ENCODE measurements around the gene BASP1.
"Not testable (repeated sequence)": the region's sequence is repeated elsewhere in the genome, so short reads cannot be mapped to it uniquely, and the experiment has no call there.

Gene BASP1

GRCh38 chr5:17294639-17295311, 77.3 kb downstream of the BASP1 start:
- DNase-seq: no peak

DNA sequence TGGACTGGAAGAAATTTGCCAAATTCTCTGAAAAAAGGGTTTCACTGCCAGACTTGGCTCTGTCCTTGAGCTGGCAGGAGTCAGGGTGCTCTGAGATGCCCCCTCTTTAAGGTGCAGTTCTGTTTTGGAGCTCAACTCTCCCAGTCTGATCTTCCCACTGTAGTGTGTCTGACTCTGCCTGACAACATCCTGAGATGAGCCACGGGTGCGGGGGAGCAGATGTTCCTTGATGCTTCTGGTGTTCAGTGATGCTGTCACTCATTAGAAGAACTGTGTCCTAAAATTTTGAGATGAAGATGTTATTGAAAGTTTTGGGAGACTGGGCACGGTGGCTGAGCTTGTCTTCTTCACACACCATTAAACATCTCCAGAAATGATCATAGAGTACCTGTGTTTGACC, 78.2 kb downstream of the BASP1 start:
- no peak for DNase-seq

- no peak for DNase-seq
These were observed 84.7 kb downstream of the BASP1 start for GRCh38 chr5:17302106-17302505.

DNA sequence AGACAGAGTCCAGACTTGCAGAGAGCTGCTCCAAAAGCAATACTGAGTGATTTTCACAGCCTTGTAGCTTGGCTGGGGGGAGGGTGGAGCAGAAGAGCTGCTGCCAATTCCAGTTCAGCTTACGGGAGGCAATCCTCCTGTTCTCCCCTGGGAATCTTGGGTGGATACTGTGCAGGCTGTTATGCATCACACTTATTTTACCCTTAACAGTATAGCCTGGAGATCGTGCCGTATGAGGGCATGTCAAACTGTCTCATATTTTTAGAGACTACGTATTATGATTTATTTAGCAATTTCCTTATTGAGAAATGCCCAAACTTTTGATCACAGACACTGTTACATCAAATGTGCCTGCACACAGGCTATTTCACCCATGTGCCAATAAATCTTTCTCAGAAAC, 85.2 kb downstream of the BASP1 start:
- no peak for DNase-seq

- no peak for DNase-seq
These were observed 86.9 kb downstream of the BASP1 start for GRCh38 chr5:17304282-17304681.

- DNase-seq: no peak
These were observed 87.6 kb downstream of the BASP1 start for GRCh38 chr5:17305017-17305416.

DNA sequence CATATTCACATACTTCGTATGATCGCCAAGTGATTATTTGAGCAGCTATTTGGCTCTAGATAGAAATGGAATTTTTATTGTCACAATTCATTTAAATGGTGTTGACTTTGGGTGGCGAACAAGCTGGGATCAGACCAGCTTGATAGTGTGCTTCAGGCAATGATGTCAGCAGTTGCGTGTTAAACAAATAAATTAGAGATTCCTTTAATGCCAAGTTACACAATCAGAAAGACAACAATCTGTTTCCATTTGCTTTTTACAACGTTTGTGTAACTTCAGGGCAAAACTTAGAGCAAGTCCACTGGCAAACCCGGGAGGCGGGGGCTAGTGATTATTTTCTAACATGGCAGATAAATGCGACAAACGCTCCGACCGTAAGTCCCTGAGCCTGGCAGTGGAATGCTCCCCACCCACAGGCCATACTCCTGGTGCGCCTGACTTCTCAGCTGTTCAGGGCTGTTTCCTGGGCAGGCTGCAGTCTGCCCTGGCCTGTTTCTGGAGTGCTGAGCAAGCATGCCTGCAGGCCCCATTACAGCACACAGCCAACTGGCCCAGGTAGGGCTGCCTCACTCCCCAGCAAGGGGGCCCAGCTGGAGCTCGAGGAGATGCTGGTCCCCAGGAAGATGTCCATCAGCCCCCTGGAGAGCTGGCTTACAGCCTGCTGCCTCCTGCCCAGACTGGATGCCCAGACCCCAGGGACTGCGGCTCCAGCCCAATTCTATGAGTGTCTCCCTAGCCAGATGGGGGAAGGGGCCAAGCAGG, 88.7 kb downstream of the BASP1 start:
- no peak for DNase-seq

- DNase-seq: no peak
These were observed 89.3 kb downstream of the BASP1 start for GRCh38 chr5:17306726-17307091.

- DNase-seq: not testable (repeated sequence)
These were observed 90.0 kb downstream of the BASP1 start for GRCh38 chr5:17307440-17307839.

- DNase-seq: no peak
These were observed 91.1 kb downstream of the BASP1 start for GRCh38 chr5:17308326-17309065.

GRCh38 chr5:17309462-17309861, 92.0 kb downstream of the BASP1 start:
- no peak for DNase-seq

DNA sequence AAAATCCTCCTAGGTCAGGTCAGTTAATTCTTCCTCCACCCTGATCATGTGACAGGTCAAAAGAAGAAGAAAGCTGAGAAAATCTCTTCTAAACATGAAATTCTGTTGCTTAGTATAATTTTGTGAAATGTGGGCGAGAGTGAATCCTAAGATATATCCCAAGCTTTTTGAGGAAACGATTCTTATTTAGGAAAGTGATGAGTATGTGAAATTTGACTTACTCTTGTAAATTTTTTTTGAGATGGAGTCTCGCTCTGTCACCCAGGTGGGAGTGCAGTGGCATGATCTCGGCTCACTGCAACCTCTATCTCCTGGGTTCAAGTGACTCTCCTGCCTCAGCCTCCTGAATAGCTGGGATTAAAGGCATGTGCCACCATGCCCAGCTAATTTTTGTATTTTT, 93.1 kb downstream of the BASP1 start:
- not testable (repeated sequence) for DNase-seq

DNA sequence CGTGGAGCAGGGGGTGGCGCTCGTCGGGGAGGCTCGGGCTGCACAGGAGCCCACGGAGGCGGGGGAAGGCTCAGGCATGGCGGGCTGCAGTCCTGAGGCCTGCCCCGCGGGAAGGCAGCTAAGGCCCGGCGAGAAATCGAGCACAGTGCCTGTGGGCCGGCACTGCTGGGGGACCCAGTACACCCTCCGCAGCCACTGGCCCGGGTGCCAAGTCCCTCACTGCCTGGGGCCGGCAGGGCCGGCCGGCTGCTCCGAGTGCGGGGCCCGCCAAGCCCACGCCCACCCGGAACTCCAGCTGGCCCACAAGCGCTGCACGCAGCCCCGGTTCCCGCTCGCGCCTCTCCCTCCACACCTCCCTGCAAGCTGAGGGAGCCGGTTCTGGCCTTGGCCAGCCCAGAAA, 94.4 kb downstream of the BASP1 start:
- not testable (repeated sequence) for DNase-seq

DNA sequence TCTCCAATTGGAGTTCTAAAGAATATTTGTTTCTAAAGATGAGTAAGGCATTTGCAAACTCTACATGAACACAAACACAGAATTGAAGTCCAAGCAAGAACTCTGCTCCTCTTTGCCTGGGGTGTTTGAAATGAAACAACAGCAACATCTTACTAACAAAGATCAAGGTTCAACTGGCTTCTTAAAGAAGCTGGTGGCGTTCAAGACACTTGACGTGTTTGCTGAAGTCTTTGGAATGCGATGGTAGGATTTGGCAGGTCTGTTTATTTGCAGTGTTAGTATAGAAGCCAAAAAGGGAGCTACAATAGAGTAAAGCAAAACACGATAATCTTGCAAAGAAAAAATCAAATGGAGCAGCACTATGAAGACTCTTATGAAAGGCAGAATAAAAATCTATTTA, 94.9 kb downstream of the BASP1 start:
- no peak for DNase-seq

GRCh38 chr5:17314907-17315471, 97.6 kb downstream of the BASP1 start:
- DNase-seq: no peak

GRCh38 chr5:17315710-17316221, 98.3 kb downstream of the BASP1 start:
- DNase-seq: no peak

GRCh38 chr5:17316970-17317459, 99.6 kb downstream of the BASP1 start:
- peak; percentile 0 for DNase-seq

- no peak for DNase-seq
These were observed 100.0 kb downstream of the BASP1 start for GRCh38 chr5:17317473-17317872.

GRCh38 chr5:17319095-17319494, 101.7 kb downstream of the BASP1 start:
- DNase-seq: not testable (repeated sequence)

DNA sequence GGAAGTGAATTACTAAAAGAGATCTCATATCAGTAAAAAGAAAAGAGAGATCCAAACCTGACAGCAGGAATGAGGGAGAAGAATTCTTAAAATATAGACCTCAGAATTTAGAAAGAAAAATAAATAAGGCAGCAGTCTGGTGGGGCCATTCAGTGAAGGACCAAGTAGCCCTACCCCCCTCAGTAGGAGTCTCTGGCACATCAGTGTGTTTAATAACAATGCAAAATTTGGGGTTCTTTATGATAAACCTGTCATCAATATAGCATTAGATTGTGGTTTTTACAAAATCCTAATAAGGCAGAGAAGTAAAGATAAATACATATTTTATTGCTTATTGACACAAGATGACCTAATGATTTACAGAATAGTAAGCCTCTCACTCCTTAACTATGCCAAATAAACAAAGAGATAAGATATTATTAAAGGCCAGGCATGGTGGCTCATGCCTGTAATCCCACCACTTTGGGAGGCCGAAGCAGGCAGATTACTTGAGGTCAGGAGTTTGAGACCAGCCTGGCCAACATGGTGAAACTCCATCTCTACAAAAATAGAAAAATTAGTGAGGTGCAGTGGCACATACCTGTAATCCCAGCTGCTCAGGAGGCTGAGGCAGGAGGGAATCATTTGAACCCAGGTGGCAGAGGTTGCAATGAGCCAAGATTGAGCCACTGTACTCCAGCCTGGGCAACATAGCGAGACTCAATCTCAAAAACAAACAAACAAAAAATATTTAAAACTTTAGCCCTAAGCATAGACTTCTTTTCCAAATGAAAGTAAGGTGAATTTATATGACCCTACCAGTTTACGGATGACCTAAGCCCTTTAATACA, 108.6 kb downstream of the BASP1 start:
- no peak for DNase-seq
